Mesenchymal stem cell (in vitro differentiated cells and primary cell): Measurements from ENCODE around the gene OGFR.

Experiments used
- DNase-seq: peaks from one replicate; pipeline ENCODE4 v3.0.0-alpha.2; 2013
- H2AFZ ChIP-seq: one replicate; pipeline ENCODE4 v1.6.1; 2013; ENCODE audit warnings: low read depth, mild to moderate bottlenecking, control low read depth, inconsistent platforms, low read length, moderate library complexity
- H2AK5ac ChIP-seq: 2 replicates; pipeline ENCODE4 v1.6.1; 2013; ENCODE audit warnings: low read length, moderate library complexity, mild to moderate bottlenecking, inconsistent platforms; ENCODE audit not compliant: severe bottlenecking
- H2BK120ac ChIP-seq: one replicate; pipeline ENCODE4 v1.6.1; 2013; ENCODE audit warnings: low read depth, mild to moderate bottlenecking, inconsistent platforms, low read length, moderate library complexity
- H2BK12ac ChIP-seq, 2 experiments: one replicate each; pipeline ENCODE4 v1.6.1; 2013; ENCODE audit warnings: inconsistent platforms in 2 of 2, low read length in 2 of 2, mild to moderate bottlenecking in 2 of 2, moderate library complexity in 2 of 2, control low read depth in 1 of 2
- H2BK15ac ChIP-seq: one replicate; pipeline ENCODE4 v1.6.1; 2013; ENCODE audit warnings: mild to moderate bottlenecking, low read depth, inconsistent platforms; ENCODE audit not compliant: poor library complexity, severe bottlenecking
- H2BK5ac ChIP-seq: 2 replicates; pipeline ENCODE4 v1.6.1; 2013; ENCODE audit warnings: low read depth, mild to moderate bottlenecking, low read length, control low read depth, inconsistent platforms; ENCODE audit not compliant: poor library complexity, severe bottlenecking
- H3K14ac ChIP-seq, 2 experiments: one replicate each; pipeline ENCODE4 v1.6.1; 2013; ENCODE audit warnings: inconsistent platforms in 2 of 2, low read length in 2 of 2, control low read depth in 1 of 2, mild to moderate bottlenecking in 1 of 2, moderate library complexity in 1 of 2
- H3K18ac ChIP-seq, 2 experiments: one replicate each; pipeline ENCODE4 v1.6.1; 2013; ENCODE audit warnings: inconsistent platforms in 2 of 2, low read length in 2 of 2, control low read depth in 1 of 2, low read depth in 1 of 2, mild to moderate bottlenecking in 1 of 2
- H3K23ac ChIP-seq, 2 experiments: one replicate each; pipeline ENCODE4 v1.6.1; 2013; ENCODE audit warnings: inconsistent platforms in 2 of 2, low read length in 2 of 2, mild to moderate bottlenecking in 2 of 2, moderate library complexity in 2 of 2, control low read depth in 1 of 2
- H3K27ac ChIP-seq: 2 replicates; pipeline ENCODE4 v1.5.1; 2013; ENCODE audit warnings: mild to moderate bottlenecking, moderate library complexity, low read length, control low read depth, inconsistent platforms; ENCODE audit not compliant: poor library complexity, severe bottlenecking
- H3K27me3 ChIP-seq, 2 experiments: 2 replicates each; pipeline versions ENCODE4 v1.6.1 to v1.7.0; 2013; ENCODE audit warnings: low read length in 2 of 2, mild to moderate bottlenecking in 2 of 2, moderate library complexity in 2 of 2, control low read depth in 1 of 2, inconsistent platforms in 1 of 2; ENCODE audit not compliant: control insufficient read depth in 1 of 2, insufficient read depth in 1 of 2
- H3K36me3 ChIP-seq, 2 experiments: 2 replicates each; pipeline versions ENCODE4 v1.6.1 to v1.7.0; 2013; ENCODE audit warnings: low read length in 2 of 2, control low read depth in 1 of 2, inconsistent platforms in 1 of 2, low read depth in 1 of 2, mild to moderate bottlenecking in 1 of 2; ENCODE audit not compliant: insufficient read depth in 2 of 2, control insufficient read depth in 1 of 2
- H3K4ac ChIP-seq, 2 experiments: one replicate each; pipeline ENCODE4 v1.6.1; 2013; ENCODE audit warnings: inconsistent platforms in 2 of 2, low read length in 2 of 2, mild to moderate bottlenecking in 2 of 2, moderate library complexity in 2 of 2, control low read depth in 1 of 2, low read depth in 1 of 2
- H3K4me1 ChIP-seq: 2 replicates; pipeline ENCODE4 v1.6.1; 2013; ENCODE audit warnings: low read depth, low read length, control low read depth; ENCODE audit not compliant: control insufficient read depth, insufficient read depth
- H3K4me2 ChIP-seq: 2 replicates; pipeline ENCODE4 v1.6.1; 2013; ENCODE audit warnings: low read length, mild to moderate bottlenecking, inconsistent platforms; ENCODE audit not compliant: poor library complexity, severe bottlenecking
- H3K4me3 ChIP-seq, 2 experiments: 2 replicates each; pipeline versions ENCODE4 v1.5.1 to v1.7.0; 2013; ENCODE audit warnings: low read length in 2 of 2, mild to moderate bottlenecking in 2 of 2, control low read depth in 1 of 2, low read depth in 1 of 2; ENCODE audit not compliant: insufficient read depth in 1 of 2
- H3K79me1 ChIP-seq: replicated peaks from 2 replicates; pipeline ENCODE4 v1.6.1; 2013; ENCODE audit warnings: mild to moderate bottlenecking, control low read depth, low read length, inconsistent platforms; ENCODE audit not compliant: poor library complexity, severe bottlenecking
- H3K9ac ChIP-seq: 2 replicates; pipeline ENCODE4 v1.7.0; 2013; ENCODE audit warnings: mild to moderate bottlenecking, low read length, moderate library complexity
- H3K9me3 ChIP-seq: 2 replicates; pipeline ENCODE4 v1.7.0; 2013; ENCODE audit warnings: mild to moderate bottlenecking, low read length; ENCODE audit not compliant: control insufficient read depth
- H4K8ac ChIP-seq: one replicate; pipeline ENCODE4 v1.6.1; 2013; ENCODE audit warnings: inconsistent platforms, mild to moderate bottlenecking, low read length, moderate library complexity
- H4K91ac ChIP-seq: one replicate; pipeline ENCODE4 v1.6.1; 2013; ENCODE audit warnings: mild to moderate bottlenecking, low read length, inconsistent platforms
- WGBS: methylation state at CpG from one replicate; pipeline ENCODE4 v1.1.7; 2013; ENCODE audit warnings: mixed read lengths; 5-methylcytosine and 5-hydroxymethylcytosine counted together

Gene OGFR

DNA sequence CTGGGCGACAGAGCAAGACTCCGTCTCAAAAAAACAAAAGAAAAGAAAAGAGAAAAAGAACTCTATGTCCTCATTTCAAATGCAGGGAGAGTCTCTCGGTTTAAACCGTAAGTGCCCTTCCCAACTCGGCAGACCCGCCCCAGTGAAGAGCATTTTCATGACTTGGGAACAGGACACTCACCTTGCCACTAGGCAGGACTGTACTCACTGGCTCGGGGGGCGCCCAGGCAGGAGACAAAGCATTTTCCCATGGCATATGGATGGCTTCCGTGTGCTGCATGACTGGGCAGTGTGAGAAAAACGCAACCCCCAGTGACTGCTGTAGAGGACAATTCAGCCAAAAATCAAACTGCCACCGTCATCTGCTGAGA is 32.0 kb upstream of the OGFR start:
- H3K14ac ChIP-seq: no peak overlapping the region
- no peak for DNase-seq
- no peak overlapping the region for H3K4me3 ChIP-seq
- H2BK15ac ChIP-seq: no peak overlapping the region
- no peak overlapping the region for H3K23ac ChIP-seq
- no peak overlapping the region for H2BK5ac ChIP-seq
- H3K36me3 ChIP-seq: no peaks in the 10 kb centered on the region
- no peak overlapping the region for H4K91ac ChIP-seq
- no peak overlapping the region for H3K27ac ChIP-seq
- H3K27me3 ChIP-seq: peaks cover 39 to 60% of the 10 kb centered on the region in 2 experiments
- H3K18ac ChIP-seq: no peak overlapping the region
- H3K9me3 ChIP-seq: no peaks in the 10 kb centered on the region
- no peak overlapping the region for H2BK12ac ChIP-seq
- no peak overlapping the region for H3K4ac ChIP-seq
- H2AK5ac ChIP-seq: no peak overlapping the region
- H4K8ac ChIP-seq: no peak overlapping the region
- H3K4me1 ChIP-seq: peaks cover 10% of the 10 kb centered on the region
- H2BK120ac ChIP-seq: no peak overlapping the region
- H3K79me1 ChIP-seq: no peaks in the 10 kb centered on the region
- no peak overlapping the region for H2AFZ ChIP-seq
- WGBS: 82% methylated on average over 11 of the region's 11 CpGs
- H3K4me2 ChIP-seq: no peak overlapping the region
- H3K9ac ChIP-seq: no peak overlapping the region

DNA sequence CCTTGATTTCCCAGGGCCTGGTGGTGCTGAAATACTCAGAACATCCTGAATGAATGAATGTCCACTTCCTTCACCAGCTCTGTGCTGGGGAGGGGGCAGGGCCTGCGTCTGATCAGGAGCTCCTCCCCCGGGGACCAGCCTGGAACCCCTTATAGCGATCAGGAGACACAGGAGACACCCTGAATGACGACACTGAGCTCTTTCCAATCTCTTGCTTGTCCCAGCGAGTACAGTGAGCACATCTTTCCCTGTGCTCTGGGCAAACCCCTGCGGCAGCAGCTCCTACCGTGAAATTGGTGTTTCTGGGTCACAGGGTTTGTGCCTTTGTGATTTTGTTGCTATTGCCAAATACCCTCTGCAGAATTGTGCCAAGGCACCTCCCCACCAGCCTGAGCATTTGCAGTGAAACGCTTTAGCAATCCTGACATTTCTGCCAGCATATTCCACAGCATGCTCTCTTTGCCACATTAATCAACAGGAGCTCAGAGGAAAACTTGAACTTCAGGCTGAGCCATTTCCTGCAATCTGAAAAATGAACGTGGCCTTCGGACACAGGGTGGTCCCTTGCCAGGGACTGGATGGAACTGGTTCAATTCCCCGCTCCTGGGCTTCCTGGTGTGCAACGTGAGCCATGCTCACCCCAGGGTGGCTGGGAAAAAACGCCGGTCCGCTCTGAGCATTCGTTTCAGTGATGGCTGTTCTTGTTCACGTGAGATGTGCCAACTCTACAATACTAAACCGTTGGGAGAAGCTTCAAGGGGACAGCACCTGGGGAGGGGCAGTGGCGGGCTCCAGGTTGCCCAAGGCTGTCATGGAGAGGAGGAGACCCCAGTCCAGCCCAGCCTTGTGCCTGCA is 31.4 kb upstream of the OGFR start:
- Histone ChIP-seq H3K36me3 (no peaks in the 10 kb centered on the region), H3K27me3 (peaks cover 39 to 54% of the 10 kb centered on the region in 2 experiments), H2BK5ac (no peak overlapping the region), H2BK12ac (no peak overlapping the region), H3K9ac (no peak overlapping the region), H3K79me1 (no peaks in the 10 kb centered on the region), H3K9me3 (no peaks in the 10 kb centered on the region), H3K14ac (no peak overlapping the region), H3K4me1 (peaks cover 9% of the 10 kb centered on the region), H3K4me3 (no peak overlapping the region), H3K27ac (no peak overlapping the region), H3K4ac (no peak overlapping the region), H2BK15ac (no peak overlapping the region), H4K91ac (no peak overlapping the region), H3K18ac (no peak overlapping the region), H2AK5ac (no peak overlapping the region), H3K23ac (no peak overlapping the region), H4K8ac (no peak overlapping the region), H3K4me2 (no peak overlapping the region), H2BK120ac (no peak overlapping the region), H2AFZ (no peak overlapping the region)
- DNase-seq: no peak
- 72% methylated on average over 19 of the region's 19 CpGs for WGBS

DNA sequence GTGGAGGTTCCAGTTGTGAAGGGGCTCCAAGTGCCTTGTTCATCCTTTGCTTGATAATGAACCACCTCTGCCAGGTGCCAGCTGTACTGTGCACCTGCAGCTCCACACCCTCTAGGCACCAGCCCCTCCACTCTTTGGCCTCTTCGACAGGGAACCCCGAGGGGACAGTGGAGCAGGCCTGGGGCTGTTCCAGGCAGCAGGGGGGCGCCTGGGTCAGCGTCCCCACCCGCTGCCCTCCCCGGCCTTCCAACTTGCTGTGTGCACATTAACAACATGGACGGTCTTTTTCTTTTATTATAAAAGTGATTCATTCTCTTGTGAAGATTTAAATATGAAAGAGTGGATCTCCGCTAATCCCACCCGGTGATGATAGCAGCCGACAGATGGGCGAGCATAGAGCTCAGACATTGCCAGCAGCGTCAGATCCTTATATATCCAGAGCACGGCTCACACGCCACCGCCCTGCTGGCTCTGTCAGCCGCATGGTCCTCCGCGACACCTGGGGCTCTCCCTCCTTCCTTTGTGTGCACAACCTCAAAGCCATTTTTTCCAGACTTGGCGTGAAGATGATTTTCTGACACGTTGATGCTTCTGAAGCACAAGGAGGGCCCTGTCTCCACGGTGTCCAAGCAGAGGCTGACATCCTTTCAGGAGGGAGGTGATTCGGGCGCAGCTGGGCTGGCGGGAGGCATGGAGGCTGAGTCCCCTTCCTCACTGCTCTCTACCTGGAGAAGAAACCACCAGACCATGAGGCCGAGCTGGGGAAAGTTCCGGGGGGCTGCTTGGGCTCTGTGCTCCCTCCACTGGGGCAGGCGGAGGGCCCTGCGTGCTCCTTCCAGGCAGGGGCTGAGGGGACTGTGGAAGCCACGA is 30.6 kb upstream of the OGFR start:
- Histone ChIP-seq H3K14ac (no peak overlapping the region), H3K27me3 (peaks cover 39 to 46% of the 10 kb centered on the region in 2 experiments), H2BK120ac (no peak overlapping the region), H3K4me1 (peaks cover 2% of the 10 kb centered on the region), H2BK5ac (no peak overlapping the region), H2BK15ac (no peak overlapping the region), H3K18ac (no peak overlapping the region), H4K91ac (no peak overlapping the region), H3K4me3 (no peak overlapping the region), H3K4me2 (no peak overlapping the region), H2AK5ac (no peak overlapping the region), H3K9ac (no peak overlapping the region), H3K9me3 (no peaks in the 10 kb centered on the region), H3K23ac (no peak overlapping the region), H3K36me3 (no peaks in the 10 kb centered on the region), H3K79me1 (no peaks in the 10 kb centered on the region), H4K8ac (no peak overlapping the region), H2BK12ac (no peak overlapping the region), H3K27ac (no peak overlapping the region), H2AFZ (no peak overlapping the region), H3K4ac (no peak overlapping the region)
- 90% methylated on average over 27 of the region's 29 CpGs for WGBS
- no peak for DNase-seq

DNA sequence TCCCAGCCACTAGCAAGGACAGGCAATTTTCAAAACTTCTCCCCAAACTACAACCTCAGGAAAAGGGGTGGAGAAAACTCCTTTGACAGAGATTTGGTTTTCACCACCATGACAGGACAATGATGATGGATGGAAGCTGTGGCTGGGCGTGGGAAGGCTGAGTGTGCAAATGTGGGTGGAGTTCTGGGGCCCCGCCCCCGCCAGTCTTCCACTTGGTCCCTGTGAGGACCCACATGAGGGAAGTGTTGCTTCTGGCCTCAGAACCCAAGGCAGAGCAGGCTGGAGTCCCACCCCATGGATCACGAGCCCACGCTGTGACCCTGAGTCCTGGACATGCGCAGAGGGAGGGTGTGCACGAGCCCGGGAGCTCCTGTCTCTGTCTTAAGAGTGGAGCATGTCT is 29.9 kb upstream of the OGFR start:
- Histone ChIP-seq H3K4me1 (no peaks in the 10 kb centered on the region), H3K4me3 (no peak overlapping the region), H3K79me1 (no peaks in the 10 kb centered on the region), H4K8ac (no peak overlapping the region), H2BK15ac (no peak overlapping the region), H3K36me3 (no peaks in the 10 kb centered on the region), H3K14ac (no peak overlapping the region), H3K23ac (no peak overlapping the region), H2AK5ac (no peak overlapping the region), H3K9ac (no peak overlapping the region), H3K18ac (no peak overlapping the region), H4K91ac (no peak overlapping the region), H3K4me2 (no peak overlapping the region), H3K9me3 (no peaks in the 10 kb centered on the region), H3K27me3 (peaks cover 39 to 41% of the 10 kb centered on the region in 2 experiments), H2BK5ac (no peak overlapping the region), H3K27ac (no peak overlapping the region), H3K4ac (no peak overlapping the region), H2BK12ac (no peak overlapping the region), H2AFZ (no peak overlapping the region), H2BK120ac (no peak overlapping the region)
- 90% methylated on average over 8 of the region's 8 CpGs for WGBS
- DNase-seq: no peak
